ENCODE measurements around the gene LYPD3. TPM values are rescaled to one million over a fixed set of nuclear protein-coding genes. Genes with fewer than 3 reads are reported as not detected.

Gene LYPD3
- polyA plus RNA-seq, 3 donors = 0.67 to 7.3 (median 1.0) TPM

GRCh38 chr19:43489979-43490599, 24.7 kb upstream of the LYPD3 start:
- H3K27ac ChIP-seq (ENCODE audit: low read depth, low read length) = no peak overlapping the region
- WGBS, 3 donors = 86 to 95% (median 89%) methylated on average over 7 of the region's 7 CpGs

DNA sequence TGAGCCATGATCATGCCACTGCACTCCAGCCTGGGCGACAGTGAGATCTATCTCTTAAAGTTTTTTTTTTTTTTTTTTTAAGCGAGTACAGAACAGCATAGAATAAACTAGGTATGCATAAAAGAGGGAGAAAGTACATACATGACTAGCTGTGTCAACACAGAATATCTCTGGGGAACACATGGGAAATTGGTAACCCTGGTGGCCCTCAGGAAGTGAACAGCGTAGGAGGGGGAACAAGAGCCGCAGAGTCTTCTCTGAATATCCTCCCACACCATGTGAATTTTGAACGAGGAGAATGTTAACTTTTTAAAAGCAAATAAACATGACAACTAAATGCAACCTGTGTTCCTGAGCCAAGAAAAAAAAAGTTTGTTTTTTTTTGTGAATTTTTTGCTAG, 23.9 kb upstream of the LYPD3 start:
- no peak overlapping the region for H3K27ac ChIP-seq (ENCODE audit: low read depth, low read length)
- WGBS, 3 donors = 42 to 64% (median 46%) methylated on average over 5 of the region's 5 CpGs

DNA sequence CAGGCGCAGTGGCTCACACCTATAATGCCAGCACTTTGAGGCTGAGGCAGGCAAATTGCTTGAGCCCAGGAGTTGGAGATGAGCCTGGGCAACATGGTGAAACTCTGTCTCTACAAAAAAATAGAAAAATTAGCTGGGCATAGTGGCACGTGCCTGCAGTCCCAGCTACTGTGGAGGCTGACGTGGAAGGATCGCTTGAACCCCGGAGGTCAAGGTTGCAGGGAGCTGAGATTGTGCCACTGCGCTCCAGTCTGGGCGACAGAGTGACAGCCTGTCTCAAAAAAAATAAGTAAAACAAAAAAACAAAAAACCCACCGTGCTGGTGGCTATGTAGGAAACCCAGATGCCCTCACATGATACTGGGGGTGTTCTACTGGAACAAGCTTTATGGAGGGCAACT, 22.8 kb upstream of the LYPD3 start:
- 91 to 97% (median 95%) methylated on average over 8 of the region's 8 CpGs for WGBS, 3 donors
- no peak overlapping the region for H3K27ac ChIP-seq (ENCODE audit: low read depth, low read length)

DNA sequence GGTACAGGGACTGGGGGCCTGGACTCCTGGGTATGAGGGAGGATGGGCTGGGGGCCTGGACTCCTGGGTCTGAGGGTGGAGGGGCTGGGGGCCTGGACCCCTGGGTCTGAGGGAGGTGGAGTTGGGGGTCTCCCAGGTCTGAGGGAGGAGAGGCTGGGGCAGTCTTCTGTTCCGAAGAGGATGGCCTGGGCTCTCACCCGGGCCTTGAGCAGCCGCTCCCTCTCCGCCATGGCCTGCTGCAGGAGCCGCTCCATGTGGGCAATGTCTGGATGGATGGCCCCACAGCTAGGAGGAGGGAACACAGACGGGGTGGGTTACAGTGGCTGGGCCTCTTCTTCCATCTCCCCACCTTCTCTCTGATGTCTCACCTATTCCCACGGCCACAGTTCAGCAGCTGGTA, 21.0 kb upstream of the LYPD3 start:
- WGBS, 3 donors = 77 to 96% (median 89%) methylated on average over 4 to 7 of the region's 7 CpGs
- no peak overlapping the region for H3K27ac ChIP-seq (ENCODE audit: low read depth, low read length)

DNA sequence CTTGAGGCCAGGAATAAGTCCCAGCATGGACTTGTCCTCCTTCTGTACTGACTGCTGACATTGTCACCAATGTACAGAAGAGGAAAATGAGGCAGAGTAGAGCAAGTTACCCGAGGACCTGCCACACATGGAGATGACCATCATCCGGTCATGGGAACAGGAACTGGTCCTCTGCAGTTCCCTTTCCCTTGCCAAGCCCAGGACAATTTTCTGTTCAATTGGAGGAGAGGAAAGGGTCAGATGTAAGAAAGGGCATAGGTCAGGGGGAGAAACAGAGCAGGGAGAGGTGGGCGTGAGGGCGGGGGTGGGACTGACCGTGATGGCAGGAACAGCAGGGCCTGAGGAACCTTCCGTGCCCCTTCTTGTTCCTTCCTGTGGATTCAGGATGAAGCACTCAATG, 20.5 kb upstream of the LYPD3 start:
- no peak overlapping the region for H3K27ac ChIP-seq (ENCODE audit: low read depth, low read length)
- WGBS, 3 donors = 71 to 82% (median 77%) methylated on average over 6 of the region's 6 CpGs

- WGBS, 3 donors = 94 to 95% (median 94%) methylated on average over 6 of the region's 6 CpGs
- no peak overlapping the region for H3K27ac ChIP-seq (ENCODE audit: low read depth, low read length)
Observed at GRCh38 chr19:43483281-43483680, 17.9 kb upstream of the LYPD3 start.

- H3K27ac ChIP-seq (ENCODE audit: low read depth, low read length) = no peak overlapping the region
- 82 to 91% (median 91%) methylated on average over 4 of the region's 4 CpGs for WGBS, 3 donors
Observed at GRCh38 chr19:43482193-43482592, 16.8 kb upstream of the LYPD3 start.

DNA sequence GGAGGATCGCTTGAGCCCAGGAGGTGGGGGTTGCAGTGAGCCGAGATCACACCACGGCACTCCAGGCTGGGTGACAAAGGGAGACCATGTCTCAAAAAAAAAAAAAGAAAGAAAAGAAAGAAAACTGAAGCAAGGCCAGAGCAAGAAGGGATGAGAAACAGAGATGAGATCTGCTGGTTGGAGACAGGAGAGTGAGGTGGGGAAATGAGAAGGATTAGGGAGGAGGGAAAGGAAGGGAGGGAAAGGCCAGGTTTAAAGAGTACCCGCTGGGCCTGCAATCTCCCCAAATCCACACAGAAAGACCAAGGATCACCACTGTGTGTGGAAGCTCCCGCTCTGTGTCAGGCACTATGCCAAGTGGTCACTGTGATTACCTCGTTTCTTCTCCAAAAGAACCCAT, 16.3 kb upstream of the LYPD3 start:
- 80 to 86% (median 84%) methylated on average over 6 of the region's 6 CpGs for WGBS, 3 donors
- no peak overlapping the region for H3K27ac ChIP-seq (ENCODE audit: low read depth, low read length)

DNA sequence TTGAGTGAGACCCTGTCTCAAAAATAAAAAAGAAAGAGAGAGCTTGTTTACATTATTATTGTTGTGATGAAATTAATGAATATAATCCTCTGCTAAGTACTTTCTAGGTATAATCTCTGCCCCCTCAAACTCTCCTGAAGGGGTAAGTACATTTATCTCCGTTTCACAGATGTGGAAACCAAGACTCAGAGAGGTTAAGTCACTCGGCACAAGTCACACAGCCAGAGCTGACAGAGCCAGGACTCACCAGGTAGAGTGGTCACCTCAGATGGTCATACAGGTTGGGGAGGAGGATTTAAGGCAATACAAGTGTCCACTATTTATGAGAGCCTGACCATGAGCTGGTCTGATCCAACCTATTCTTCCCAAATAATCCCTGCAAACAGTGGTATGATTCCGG, 15.2 kb upstream of the LYPD3 start:
- 91 to 97% (median 94%) methylated on average over 3 of the region's 3 CpGs for WGBS, 3 donors
- no peak overlapping the region for H3K27ac ChIP-seq (ENCODE audit: low read depth, low read length)

DNA sequence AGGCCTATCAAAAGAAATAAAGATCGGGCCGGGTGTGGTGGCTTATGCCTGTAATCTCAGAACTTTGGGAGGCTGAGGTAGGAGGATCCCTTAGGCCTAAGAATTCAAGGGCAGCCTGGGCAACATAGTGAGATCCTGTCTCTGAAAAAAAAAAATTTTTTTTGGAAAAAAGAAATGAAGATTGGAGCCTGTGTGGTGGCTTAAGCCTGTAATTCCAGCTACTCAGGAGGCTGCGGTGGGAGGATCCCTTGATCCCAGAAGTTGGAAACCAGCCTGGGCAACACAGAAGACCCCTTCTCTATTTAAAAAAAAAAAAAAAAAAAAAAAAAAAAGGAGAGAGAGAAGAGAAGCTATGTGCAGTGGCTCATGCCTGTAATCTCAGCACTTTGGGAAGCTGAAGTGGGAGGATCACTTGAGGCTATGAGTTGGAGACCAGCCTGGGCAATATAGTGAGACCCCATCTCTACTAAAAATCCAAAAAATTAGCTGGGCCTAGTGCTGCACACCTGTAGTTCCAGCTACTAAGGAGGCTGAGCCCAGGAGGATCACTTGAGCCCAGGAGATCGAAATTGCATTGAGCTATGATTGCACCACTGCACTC, 14.7 kb upstream of the LYPD3 start:
- WGBS, 3 donors = 94 to 99% (median 96%) methylated on average over 4 of the region's 4 CpGs
- H3K27ac ChIP-seq (ENCODE audit: low read depth, low read length) = no peak overlapping the region

DNA sequence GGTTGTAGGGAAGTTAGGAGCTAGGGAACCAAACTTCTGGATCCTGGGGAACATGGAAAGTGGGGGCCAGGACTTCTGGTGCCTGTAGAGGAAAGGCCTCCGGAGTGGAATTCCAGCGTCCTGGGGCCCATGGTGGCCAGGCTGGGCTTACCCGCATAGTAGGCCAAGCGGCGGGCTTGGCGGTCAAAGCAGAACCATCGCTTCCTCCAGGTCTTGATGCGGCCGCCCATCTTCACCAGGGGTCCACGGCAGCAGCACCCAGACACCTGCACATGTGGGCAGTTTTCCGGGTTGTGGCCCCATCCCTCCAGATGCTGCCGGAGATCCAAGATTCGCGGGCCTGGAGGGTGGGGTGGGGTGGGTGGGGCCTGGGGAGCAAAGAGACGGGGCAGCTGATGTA, 13.8 kb upstream of the LYPD3 start:
- no peak overlapping the region for H3K27ac ChIP-seq (ENCODE audit: low read depth, low read length)

DNA sequence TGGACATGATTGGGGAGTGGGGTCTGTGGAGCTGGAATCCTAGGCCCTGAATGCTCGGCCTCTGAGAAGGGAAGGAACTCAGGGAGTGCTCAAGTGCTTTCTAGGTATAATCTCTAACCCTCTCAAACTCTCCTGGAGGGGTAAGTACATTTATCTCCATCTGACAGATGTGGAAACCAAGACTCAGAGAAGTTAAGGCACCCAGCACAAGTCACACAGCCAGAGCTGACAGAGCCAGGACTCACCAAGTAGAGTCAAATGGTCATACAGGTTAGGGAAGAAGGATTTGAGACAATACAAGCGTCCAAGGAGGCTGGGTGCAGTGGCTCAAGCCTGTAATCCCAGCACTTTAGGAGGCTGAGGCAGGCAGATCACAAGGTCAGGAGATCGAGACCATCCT, 12.9 kb upstream of the LYPD3 start:
- 92 to 95% (median 94%) methylated on average over 3 of the region's 3 CpGs for WGBS, 3 donors
- H3K27ac ChIP-seq (ENCODE audit: low read depth, low read length) = no peak overlapping the region

More for the DNA sequence above, 13.8 kb upstream of the LYPD3 start:
- 91 to 95% (median 93%) methylated on average over 14 to 15 of the region's 15 CpGs for WGBS, 3 donors

GRCh38 chr19:43476606-43477005, 11.2 kb upstream of the LYPD3 start:
- no peak overlapping the region for H3K27ac ChIP-seq (ENCODE audit: low read depth, low read length)

DNA sequence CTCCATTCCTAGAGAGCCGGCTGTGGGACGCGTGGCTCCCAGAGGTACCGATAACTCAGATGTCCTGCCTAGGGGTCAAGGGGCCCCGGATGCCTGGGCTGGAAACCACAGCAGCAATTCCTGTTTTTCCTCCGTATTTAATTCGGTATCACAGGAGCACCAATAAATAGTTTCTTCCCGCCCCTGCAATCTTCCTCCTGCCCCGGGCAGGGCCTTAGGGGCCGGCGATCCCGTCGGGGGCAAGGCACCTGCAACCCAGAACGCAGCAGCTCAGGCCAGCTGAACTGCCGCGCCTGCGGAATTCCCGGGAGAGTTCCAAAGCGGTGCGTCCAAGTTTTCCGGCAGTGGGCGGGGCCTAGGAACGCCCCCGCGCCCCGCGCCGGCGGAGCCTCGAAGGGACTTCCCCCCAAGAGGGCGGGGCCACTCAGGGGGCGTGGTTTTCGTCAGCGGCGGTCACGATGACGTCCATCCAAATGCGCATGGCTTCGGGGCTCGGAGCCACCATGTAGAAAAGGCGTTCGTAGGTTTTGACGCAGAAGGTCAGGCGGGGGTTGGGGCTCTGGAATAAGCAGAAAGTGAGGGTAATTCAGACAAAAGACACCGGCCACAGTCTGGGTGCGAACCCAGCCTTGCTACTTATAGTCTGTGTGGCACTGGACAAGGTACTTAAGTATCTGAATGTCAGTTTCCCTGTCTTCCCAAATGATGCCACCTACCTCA, 9.7 kb upstream of the LYPD3 start:
- peak overlapping the region; percentile 18 for H3K27ac ChIP-seq (ENCODE audit: low read depth, low read length)
- 3 to 4% (median 3%) methylated on average over 45 to 46 of the region's 46 CpGs for WGBS, 3 donors

GRCh38 chr19:43474487-43474886, 9.1 kb upstream of the LYPD3 start:
- H3K27ac ChIP-seq (ENCODE audit: low read depth, low read length) = no peak overlapping the region
- 63 to 85% (median 69%) methylated on average over 4 of the region's 4 CpGs for WGBS, 3 donors

DNA sequence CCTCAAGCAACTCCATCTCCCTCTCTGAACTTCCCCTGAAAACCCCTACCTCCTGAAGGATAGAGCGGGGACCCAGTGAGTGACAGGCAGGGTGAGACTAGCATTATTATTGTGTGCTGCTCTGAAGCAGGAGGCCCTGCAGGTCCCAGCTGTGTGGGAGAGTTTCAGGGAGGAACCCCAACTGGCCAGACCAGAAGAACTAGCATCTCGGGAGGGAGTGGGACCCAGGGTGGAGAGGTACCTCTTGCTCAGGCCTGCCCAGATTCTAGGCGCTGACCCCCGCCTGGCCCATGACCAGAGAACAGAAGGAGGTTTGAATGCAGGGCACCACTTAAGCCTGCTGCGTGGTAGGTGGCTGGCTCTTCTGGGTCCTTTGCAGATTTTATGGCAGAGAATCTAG, 5.7 kb upstream of the LYPD3 start:
- 64 to 85% (median 83%) methylated on average over 5 of the region's 5 CpGs for WGBS, 3 donors
- H3K27ac ChIP-seq (ENCODE audit: low read depth, low read length) = no peak overlapping the region

- no peak overlapping the region for H3K27ac ChIP-seq (ENCODE audit: low read depth, low read length)
- WGBS, 3 donors = 60 to 78% (median 77%) methylated on average over 9 to 10 of the region's 10 CpGs
Observed at GRCh38 chr19:43470288-43470687, 4.9 kb upstream of the LYPD3 start.

GRCh38 chr19:43469160-43469480, 3.7 kb upstream of the LYPD3 start:
- H3K27ac ChIP-seq (ENCODE audit: low read depth, low read length) = no peak overlapping the region
- 46 to 68% (median 57%) methylated on average over 1 of the region's 1 CpG for WGBS, 3 donors

DNA sequence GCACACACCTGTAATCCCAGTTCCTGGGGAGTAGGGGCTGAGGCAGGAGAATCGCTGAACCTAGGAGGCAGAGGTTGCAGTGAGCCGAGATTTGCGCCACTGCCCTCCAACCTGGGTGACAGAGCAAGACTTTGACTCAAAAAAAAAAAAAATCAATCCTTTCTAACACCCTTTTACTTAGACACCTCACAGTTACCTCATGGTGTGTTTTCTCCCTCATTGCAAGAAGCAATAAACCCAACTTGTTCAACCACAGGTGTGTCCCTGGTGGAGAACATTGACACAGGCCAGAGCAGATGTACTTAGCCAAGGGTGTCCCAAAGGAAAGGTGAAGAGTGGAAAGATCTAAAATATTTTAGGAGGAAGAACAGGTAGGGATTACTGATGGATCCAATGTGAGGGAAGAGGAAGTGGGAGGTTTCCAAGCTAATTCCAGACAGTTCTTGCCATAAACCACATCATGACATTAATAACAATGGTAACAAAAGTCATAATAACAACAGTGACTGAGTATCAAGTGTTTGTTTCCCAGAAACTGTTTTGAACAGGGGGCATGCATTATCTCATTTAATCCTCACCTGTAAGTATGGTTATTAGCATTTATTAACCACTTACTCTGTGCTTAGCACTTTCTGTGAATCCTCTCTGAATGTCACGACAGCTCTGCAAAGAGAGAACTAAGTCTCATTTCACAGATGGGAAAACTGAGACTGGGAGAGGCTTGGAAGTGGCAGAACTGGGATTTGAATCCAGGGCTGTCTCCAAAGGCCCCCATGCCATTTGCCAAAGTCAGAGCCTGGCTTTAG, 3.1 kb upstream of the LYPD3 start:
- H3K27ac ChIP-seq (ENCODE audit: low read depth, low read length) = no peak overlapping the region
- 95 to 99% (median 96%) methylated on average over 4 of the region's 4 CpGs for WGBS, 3 donors

All from adipose tissue (tissue), 3 donors.